GM19351 (cell line): ENCODE results near the gene TMEM119.
"Not testable (repeated sequence)": the region's sequence is repeated elsewhere in the genome, so short reads cannot be mapped to it uniquely, and the experiment has no call there.

Experiments used
- ATAC-seq: cut with Tn5 transposase; IDR thresholded peaks from one replicate; pipeline ENCODE4 v1.9.1; 2021; ENCODE audit warnings: mild to moderate bottlenecking, moderate library complexity; ENCODE audit not compliant: unreplicated experiment

TMEM119 gene

DNA sequence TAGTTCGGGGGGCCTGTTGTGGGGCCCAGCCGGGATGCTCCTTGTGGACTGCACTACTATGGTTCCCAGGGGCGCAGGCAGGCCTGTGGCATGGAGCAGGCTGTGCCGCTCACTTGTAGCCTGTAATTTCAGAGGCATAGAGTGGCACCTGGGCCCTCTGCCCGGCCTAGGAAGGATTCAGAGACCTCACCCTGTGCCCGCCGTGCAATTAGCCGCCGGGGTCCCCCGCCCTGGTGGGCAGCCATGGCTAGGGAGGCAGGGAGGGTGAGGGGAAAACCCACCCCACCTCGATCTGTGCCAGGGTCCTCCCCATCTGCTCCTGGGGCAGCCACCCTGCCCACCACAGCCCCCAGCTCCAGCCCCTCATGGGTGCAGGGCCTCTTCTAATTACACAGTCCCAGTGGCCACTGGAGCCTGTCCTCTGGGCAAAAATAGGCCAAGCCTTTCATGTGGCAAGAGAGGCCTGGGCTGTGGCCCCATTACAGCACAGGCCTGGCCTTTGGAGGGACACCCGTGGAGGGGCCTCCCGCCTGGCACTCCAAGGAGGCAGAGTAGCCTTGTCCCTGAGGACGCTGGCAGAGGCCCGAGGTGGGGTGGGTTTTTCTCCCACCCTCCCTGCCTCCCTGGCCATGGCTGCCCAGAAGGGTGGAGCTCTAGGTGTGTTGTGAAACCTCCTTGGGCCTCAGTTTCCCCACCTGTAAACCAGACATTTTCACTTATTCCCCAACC, 5.3 kb upstream of the TMEM119 start:
- ATAC-seq = no peak

DNA sequence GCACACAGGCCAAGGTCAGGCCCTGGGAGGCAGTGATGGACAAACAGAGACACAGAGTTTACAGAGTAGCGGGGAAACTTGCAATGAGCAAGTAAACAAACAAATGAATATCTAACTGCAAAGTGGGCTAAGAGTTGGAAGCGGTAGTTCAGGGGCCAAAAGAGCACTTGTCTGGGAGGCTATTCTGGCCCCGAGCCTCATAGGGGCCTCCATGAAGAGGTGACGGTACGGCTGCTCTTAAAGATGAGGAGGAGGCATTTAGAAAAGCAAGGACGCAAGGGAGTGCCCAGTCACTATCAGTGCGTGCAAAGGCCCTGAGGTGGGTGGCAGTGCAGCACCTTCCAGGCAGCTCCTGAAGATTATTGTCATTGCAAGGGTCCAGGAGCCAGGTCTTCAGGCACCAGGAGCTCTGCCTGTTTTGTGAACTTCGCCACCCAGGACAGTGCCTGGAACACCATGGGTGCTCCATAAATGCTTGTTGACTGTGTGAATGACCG, 4.4 kb upstream of the TMEM119 start:
- no peak for ATAC-seq

DNA sequence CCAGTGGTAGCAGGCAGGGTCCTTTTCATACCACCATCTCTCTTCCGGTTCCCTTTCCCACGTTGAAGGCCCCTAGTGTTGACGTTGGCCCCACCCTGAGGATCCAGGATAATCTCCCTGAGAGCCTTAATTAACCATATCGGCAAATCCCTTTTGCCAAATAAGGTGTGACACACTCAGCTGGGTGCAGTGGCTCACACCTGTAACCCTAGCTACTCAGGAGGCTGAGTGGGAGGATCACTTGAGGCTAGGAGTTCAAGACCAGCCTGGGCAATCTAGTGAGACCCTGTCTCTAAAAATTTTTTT, 2.8 kb upstream of the TMEM119 start:
- ATAC-seq = no peak

DNA sequence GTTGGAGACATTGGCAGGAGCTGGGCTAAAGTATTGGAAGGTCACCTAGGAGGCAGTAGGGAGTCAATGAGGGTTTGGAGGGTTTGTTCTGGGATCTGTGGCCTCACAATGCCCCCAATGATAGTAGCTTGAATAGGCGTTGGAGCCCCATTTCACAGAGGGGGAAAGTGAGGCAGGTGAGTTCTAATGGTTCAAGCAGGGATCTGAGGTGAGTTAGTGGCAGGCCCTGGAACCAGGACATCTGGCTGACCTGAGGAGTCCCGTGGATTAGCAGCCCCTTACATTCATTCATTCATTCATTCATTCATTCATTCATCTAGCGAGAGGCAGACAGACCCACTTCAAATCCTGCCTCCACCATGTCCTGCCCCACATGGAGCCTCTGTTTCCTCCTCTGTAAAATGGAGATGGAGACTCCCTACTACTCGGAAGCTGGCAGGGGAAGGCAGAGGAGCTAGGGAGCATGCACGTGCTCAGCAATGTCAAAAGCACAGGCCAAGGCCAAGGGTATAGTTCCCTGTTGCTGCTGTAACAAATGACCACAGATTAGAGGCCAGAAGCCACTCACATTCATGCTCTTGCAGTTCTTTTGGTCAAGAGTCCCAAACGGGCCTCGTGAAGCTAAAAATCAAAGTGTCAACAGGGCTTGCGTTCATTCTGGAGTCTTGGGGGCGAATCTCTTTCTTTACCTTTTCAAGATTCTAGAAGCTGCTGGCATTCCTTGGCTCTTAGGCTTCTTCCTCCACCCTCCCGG, 2.2 kb upstream of the TMEM119 start:
- ATAC-seq = no peak

DNA sequence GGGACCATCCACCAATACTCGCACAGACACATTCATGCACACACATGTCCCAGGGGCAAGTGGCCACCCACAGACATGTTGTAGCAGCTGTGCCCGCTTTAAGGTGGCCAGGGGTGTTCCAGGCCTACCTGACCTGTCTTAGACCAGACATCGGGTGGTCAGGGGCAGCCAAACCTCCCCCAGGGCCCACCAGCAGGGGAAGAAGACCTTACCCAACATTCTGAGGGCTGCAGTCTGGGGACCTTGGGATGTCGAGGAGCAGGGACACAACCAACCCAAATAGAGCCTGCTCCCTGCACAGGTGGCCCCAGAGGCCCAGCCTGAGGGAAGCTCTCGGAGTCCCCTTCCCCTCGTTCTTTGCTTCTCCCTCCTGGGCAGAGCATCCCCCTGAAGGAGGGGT, 1.7 kb upstream of the TMEM119 start:
- no peak for ATAC-seq

DNA sequence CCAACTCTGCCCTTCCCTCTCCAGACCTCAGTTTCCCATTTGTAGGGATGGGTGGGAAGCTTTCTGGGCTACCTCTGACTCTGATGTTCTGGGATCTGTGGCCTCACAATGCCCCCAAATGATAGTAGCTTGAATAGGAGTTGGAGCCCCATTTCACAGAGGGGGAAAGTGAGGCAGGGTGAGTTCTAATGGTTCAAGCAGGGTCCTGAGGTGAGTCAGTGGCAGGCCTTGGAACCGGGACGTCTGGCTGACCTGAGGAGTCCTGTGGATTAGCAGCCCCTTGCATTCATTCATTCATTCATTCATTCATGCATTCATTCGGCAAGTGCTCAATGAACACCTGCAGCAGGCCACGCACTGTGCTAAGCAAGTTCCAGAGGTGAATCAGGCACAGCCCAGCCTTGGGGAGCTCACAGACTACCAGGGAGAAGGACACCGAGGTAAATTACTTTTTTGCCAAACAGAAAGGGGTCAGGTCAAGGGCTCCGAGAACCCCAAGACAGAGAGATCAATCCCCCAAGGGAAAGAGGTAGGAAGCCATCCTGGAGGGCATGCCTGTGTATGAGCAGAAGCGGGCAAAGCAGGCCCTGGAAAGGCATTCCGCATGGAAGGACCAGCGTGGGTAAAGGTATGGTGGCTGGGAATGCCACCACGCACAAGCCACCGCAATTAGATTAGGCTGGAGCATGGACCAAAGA, 818 bp upstream of the TMEM119 start:
- no peak for ATAC-seq

DNA sequence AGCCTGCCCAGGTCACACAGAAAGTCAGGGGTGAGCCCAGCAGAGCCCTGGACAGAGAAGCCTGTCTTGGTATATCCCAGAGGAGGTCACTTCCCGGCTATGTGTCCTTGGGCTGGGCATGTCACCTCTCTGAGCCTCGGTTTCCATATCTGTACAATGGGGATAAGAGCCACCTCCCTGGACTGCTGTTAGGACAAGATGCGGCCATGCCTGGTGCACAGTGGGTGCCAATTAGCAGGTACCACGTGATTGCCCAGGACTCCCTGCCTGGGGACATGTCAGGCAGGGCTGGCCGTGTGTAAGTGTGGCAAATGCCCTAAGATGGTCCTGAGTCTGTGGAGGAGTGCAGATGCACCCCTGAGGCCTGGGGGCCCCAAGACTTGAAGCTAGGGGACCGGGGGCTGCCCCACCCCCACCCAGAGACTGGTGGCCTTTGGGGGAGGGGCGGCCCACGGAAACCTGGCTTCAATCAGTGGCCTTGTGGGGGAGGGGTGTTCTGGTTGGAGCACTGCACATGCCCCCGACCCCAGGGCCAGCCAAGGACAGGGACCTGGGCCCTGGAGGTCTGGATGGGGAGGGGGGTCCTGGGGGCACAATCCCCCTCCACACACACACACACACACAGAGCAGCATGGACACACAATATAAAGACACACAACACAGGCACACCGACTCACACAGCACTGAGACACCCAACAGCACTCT, 878 bp downstream of the TMEM119 start:
- no peak for ATAC-seq

DNA sequence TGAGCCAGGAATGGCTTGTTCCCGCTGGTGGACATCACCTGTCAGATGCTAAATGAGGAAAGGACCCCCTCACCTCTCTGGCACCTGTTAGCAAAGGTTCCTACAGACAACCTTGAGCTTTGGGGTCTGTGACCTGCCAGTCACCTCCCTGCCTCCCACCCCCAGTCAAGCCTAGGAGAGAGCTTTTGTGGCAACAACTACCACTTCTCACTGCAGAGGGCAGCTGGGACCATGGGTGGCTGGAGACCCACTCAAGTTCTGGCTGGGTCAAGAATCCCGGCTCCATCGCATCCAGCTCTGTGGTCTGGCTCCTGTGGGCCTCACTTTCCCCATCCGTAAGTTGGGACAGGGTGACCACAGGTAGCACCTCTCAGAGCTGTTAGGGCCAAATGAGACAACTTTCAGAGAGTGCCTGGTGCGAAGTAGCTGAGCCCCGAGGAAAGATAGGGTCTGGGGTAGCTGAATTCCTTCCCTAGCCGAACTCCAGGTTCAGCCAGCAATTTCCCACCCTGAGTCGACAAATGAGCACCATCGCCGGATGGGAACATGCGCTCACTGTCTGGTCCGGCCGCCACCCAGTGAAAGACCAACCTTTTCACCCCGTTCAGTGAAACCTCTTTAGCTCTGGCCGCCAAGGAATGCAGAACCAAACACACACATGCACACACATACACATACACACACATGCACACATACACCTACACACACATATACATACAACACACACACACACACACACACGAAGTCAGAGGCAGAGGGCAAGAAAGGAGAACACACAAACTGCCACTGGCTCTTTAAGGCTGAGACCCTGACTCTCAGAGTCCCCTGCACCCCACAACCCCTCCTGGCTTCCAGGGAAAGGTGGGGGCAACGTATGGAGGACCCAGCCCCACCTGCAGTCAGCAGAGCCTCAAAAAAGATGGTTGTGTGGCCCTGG, 1.9 kb downstream of the TMEM119 start:
- ATAC-seq = no peak

DNA sequence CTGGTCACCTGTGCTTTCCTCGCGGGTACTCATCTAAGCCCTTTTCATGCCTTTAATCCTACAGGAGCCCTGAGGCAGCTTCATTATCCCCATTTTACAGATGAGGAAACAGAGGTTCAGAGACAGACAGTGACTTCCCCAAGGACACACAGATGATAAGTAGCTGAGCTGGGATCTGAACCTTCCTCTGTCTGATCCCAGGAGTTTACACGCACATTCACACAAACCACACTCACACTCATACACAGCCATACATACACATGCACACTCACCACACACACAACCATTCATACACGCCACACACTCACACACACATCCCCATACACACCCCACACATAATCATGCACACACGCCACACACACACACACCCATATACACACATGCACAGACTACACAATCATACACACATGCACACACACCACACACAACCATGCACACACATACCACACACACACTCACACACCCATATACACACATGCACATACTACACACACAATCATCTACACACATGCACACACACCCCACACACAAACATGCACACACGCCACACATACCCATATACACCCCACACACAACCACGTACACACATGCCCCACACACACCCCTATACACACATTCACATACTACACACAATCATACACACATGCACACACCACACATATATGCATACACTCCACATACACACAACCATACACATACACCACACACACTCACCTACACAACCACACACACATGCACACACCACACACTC, 2.7 kb downstream of the TMEM119 start:
- ATAC-seq = no peak

DNA sequence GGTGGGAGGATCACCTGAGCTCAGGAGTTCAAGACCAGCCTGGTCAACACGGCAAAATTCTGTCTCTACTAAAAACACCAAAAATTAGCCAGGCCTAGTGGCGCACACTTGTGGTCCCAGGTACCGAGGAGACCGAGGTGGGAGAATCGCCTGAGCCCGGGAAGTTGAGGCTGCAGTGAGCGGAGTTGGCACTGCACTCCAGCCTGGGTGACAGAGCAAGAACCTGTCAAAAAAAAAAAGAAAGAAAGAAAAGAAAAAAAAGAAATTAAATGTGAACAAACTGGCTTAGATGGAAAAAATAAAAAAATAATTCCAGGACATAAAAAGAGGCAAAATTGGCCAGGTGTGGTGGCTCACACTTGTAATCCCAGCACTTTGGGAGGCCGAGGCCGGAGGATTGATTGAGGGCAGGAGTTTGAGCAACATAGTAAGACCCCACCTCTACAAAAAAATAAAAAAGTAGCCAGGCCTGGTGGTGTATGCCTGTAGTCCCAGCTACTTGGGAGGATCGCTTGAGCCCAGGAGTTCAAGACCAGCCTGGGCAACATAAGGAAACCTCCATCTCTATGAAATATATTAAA, 3.5 kb downstream of the TMEM119 start:
- no peak for ATAC-seq

DNA sequence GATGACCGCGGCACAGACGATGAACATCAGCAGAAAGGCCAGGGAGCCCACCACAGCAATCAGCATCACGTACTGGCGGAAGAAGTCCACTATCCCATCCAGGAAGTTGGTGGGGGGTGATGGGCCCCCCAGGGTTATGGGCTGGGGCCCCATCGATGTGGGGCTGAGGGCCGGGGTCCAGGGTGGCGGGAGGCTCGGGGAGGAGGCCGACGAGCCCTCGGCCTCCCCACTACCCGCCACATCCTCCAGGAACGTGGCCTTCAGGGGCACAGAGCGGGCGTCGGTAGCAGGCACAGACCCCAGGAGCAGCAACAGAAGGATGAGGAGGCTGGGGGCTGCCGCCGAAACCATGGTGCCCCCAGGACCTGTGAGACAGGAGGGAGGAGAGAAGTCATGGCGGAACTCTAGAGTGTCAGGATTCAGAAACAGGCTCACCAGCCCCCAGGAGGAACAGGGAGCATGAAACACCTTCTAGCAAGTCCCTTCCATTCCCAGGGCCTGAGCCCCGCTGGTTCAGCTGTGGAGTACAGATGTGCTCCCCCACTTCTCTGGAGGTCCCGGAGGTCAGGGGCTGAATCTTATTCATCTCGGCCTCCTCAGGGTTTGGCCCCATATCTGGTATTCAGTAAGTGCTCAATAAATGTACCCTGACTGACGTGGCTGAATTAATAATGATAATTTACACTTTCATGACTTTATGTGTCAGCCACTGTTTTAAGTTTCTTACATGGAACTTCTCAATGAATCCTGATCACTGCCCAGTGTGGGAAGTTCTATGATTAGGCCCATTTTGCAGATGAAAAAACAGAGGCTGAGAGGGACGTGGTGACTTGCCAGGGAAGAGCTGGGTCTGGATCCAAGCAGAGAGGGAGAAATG, 5.6 kb downstream of the TMEM119 start:
- no peak for ATAC-seq

DNA sequence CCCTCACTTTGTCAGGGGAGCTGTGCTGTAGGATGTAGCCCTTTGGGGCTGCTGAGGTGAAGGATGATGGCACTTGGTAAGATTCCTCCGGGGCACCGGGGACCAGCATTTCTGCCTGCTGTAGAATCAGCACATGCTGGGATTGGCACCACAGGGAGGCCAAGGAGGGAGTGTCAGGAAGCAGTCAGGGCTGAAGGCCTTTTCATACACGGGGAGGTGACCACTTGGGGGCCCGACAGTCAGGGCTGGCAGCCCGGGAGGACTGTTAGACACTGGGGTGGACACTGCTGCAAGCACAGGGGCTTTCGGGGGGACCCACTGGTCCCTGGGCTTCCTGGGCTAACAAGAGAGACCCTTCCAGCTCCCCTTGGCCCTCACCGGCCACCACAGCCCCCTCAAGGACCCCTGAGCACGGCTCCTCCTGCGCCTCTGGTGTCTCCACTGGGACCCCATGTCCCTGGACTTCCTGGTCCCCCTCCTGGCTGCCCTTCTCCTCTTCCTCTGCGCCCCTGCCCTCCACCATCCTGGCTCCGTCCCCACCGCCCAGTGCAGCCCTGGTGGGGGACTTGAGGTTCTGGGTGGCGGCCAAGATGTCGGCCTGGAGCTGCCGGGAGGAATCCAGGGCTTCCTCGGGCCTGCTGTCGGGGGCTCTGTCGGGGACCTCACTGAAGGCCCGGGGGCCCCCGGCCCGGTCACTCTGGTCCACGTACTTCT, 6.5 kb downstream of the TMEM119 start:
- no peak for ATAC-seq

DNA sequence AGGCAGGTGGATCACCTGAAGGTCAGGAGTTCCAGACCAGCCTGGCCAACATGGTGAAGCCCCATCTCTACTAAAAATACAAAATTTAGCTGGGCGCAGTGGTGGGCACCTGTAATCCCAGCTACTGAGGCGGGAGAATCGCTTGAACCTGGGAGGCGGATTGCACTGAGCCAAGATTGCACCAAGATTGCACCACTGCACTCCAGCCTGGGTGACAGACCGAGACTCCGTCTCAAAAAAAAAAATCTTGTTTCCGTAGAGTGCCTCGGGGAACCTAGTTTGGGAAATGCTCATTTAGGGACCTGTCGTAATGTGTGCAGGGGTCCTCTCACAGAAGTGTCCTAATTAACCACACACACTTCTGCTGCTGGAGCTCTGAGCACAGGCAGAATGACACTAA, 7.4 kb downstream of the TMEM119 start:
- not testable (repeated sequence) for ATAC-seq

DNA sequence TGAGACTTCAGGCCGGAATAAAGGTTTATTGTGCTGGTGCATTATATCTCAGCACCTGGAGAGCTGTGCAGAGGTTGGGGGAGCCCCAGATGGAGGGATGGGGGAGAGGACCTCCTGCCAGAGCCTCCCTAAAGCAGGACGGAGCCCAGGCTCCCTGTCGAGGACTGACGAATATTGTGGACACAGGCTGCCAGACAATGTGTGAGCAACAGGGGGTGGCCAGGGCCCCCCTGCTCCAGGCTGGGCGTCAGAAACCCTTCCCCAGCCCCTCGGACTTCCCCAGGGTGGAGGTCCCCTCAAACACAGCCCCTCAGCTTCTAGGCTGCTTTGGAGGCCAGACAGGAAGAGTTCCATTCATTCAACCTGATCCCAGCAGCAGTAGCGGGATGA, 8.0 kb downstream of the TMEM119 start:
- ATAC-seq = no peak

DNA sequence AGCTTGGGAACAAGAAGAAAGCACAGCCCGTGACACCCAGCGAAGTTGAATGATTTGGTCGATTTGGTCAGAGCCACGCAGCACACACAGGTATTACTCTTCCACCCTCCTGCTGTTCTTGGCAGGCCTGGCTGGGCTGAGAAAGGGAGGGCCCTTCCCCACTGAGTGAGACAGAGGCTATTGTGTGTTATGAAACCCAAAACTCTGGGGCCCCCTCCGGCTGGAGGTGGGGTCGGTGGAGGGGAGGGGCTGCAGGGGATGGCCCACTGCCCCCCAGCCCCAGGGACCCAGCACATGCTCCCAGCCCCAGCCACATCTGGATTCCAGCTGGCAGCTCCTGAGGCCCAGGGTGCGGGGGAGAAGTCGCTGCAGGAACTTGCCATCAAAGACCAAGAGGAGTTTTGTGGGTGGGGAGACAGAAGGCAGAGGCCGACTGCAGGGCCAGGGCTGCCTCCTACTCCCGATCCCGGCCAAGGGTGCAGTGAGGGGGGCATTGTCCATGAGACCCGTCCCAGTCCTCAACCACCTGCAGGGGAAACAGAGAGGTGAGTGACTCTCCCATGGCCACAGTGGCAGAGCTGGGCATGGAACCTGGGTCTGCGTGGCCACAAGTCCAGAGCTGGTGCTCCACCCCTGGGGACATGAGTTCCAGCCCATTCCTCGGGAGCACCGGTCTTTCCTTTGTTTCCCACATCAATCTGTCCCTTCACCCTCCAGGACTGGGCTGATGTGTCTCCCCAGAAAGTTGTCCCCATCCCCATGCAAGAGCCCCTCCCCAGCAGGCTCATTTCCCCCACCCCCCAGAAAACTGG, 8.7 kb downstream of the TMEM119 start:
- no peak for ATAC-seq

DNA sequence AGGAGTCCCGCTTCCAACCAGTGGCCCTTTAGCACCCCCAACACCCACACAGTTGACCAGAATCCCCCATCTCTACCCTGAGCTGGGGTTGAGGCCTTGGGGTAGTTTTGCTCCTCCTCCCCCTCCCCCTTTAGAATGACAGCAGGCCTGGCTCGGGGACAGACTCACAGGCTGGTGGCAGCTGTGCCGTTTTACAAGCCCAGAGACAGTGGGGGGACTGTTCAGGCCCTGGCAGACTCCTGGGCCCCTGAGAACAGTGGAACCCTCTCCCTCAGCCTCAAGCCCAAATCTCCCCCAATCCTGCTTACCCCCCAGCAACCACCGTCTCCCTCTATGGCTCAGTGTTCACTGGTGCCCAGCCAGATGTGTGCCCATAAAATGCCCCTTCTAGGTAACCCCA, 10.1 kb downstream of the TMEM119 start:
- ATAC-seq = no peak

DNA sequence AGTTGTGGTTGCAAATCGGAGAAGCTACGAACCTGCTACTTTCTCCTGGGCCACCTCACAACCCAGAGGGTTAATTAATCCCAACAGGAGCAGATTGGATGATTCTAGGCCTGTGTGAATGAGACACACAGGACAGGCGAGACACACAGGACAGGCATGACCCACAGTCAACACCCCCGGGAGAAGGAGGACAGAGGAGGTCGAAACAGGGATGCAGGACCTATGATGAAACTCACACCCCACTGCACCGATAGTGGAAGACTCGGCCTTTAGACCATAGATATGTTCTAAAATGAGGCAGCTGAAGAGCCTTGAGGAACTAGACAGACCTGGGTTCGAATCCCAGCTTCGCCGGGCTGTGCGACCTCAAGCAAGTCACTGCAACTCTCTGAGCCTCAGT, 11.6 kb downstream of the TMEM119 start:
- ATAC-seq = no peak
